ENCODE data around the gene RWDD3.

DNA sequence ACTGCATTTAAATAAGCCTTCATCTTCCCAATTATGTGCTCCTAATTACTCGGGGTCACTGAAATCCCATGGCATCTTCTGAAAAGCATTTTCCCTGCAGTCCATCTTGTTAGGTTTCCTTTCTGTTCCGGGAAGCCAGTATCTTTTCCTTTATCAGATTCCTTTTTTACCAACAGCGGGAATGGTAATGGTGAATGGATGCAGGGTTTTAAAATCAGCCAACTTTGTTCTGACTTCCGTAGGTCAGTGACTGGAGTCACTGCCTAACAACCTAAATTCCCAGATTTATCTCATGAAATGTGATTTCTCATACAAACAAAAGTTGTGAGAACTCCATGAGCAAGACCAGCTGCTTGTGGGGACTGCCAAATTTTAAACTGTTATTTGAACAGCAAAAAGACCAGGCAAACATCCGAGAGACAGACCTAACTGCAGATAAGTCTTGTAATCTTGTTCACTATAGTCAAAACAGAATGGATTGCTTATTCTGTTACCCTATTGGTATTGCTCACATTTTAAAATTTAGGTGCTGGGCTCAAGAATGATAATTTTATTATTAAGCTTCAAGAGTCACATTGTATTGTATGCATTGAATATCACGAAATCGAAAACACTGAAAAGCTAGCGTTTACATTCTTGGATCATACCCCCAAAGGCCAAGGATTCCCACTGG lies 1.2 kb upstream of the RWDD3 start:
- TF ChIP-seq CTCF (optimal IDR thresholded peaks at IDR 0.05 in 1 of 3, IDR thresholded peaks at IDR 0.05 in 1 of 3, conservative IDR thresholded peaks at IDR 0.05 in 1 of 3; ENCODE audit: extremely low read depth in 1 of 3, insufficient read depth in 2 of 3, low read length in 3 of 3) (no peak), EZH2 (IDR thresholded peaks at IDR 0.05; ENCODE audit: low read length) (no peak)

Measured in keratinocyte (primary cell).